OCI-LY1 (cell line): ENCODE results near the gene ROBO1.

Source experiments
- CTCF ChIP-seq: fragments of 200-600 bp; sonication (generic), shearing (Covaris generic); IDR thresholded peaks from 2 replicates; pipeline ENCODE4 v1.5.1; 2017; ENCODE audit warnings: mild to moderate bottlenecking, antibody characterized with exemption, low read length, moderate library complexity, mixed read lengths
- EZH2 ChIP-seq: fragments of 200-600 bp; sonication (generic), shearing (Covaris generic); IDR thresholded peaks from 2 replicates; pipeline ENCODE4 v1.8.0; 2017; ENCODE audit warnings: borderline replicate concordance, mixed run types, mild to moderate bottlenecking, antibody characterized with exemption, low read length, moderate library complexity, mixed read lengths

GRCh38 chr3:78957456-78957855 is 810.3 kb downstream of the ROBO1 start:
- TF ChIP-seq CTCF (no peak), EZH2 (no peak)
